ENCODE data around the gene CYB5D1. TPM values are rescaled to one million over a fixed set of nuclear protein-coding genes. Genes with fewer than 3 reads are reported as not detected.
"Not testable (repeated sequence)": the region's sequence is repeated elsewhere in the genome, so short reads cannot be mapped to it uniquely, and the experiment has no call there.

CYB5D1 gene
- total RNA-seq, 4 donors from 2014 or later, result 7.0 to 14.1 (median 9.1) TPM

- H3K4me3 ChIP-seq (ENCODE audit: low read depth, poor library complexity, severe bottlenecking), result no peak overlapping the region
- intact Hi-C loops (cut with DNase I; ENCODE audit: low total_unique reads), result loop anchor here (5.0 kb wide), 2 partner anchors 34 to 49 kb away; no protein-coding TSS in a partner anchor
- DNase-seq (ENCODE audit: low spot score in 2 of 2), result peak in 1 of 2 donors; percentile 81
- WGBS, 2 donors, result 28 to 31% methylated on average over 3 of the region's 3 CpGs
- TF ChIP-seq, protein P1, sequence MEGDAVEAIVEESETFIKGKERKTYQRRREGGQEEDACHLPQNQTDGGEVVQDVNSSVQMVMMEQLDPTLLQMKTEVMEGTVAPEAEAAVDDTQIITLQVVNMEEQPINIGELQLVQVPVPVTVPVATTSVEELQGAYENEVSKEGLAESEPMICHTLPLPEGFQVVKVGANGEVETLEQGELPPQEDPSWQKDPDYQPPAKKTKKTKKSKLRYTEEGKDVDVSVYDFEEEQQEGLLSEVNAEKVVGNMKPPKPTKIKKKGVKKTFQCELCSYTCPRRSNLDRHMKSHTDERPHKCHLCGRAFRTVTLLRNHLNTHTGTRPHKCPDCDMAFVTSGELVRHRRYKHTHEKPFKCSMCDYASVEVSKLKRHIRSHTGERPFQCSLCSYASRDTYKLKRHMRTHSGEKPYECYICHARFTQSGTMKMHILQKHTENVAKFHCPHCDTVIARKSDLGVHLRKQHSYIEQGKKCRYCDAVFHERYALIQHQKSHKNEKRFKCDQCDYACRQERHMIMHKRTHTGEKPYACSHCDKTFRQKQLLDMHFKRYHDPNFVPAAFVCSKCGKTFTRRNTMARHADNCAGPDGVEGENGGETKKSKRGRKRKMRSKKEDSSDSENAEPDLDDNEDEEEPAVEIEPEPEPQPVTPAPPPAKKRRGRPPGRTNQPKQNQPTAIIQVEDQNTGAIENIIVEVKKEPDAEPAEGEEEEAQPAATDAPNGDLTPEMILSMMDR (IDR thresholded peaks at IDR 0.05), result peak in 1 of 3 donors; percentile 67
- TF ChIP-seq POLR2A (IDR thresholded peaks at IDR 0.05), result no peak
Observed at GRCh38 chr17:7862692-7863437, 5.1 kb downstream of the CYB5D1 start.

DNA sequence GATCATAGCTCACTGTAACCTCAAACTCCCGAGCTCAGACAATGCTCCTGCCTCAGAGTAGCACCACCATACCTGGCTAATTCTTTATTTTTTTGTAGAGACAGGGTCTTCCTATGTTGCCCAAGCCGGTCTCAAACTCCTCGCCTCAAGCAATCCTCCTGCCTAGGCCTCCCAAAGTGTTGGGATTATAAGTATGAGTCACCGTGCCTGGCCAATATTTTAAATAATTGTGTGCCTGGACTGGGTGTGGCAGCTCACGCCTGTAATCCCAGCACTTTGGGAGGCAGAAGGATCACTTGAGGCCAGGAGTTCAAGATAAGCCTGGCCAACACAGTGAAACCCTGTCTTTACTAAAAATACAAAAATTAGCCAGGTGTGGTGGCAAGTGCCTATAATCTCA, 6.6 kb downstream of the CYB5D1 start:
- intact Hi-C loops (cut with DNase I; ENCODE audit: low total_unique reads), result loop anchor here (5.0 kb wide), 2 partner anchors 33 to 48 kb away; no protein-coding TSS in a partner anchor
- H3K4me3 ChIP-seq (ENCODE audit: low read depth, poor library complexity, severe bottlenecking), result not testable (repeated sequence)
- DNase-seq (ENCODE audit: low spot score in 2 of 2), result peak in 1 of 2 donors; percentile 26
- 60 to 64% methylated on average over 5 of the region's 5 CpGs for WGBS, 2 donors

GRCh38 chr17:7864995-7865650, 7.3 kb downstream of the CYB5D1 start:
- 81 to 91% methylated on average over 5 of the region's 5 CpGs for WGBS, 2 donors
- intact Hi-C loops (cut with DNase I; ENCODE audit: low total_unique reads), result loop anchor here (5.0 kb wide), 3 partner anchors 32 to 122 kb away; no protein-coding TSS in a partner anchor
- no peak overlapping the region for H3K4me3 ChIP-seq (ENCODE audit: low read depth, poor library complexity, severe bottlenecking)
- peak in 1 of 2 donors; percentile 23 for DNase-seq (ENCODE audit: low spot score in 2 of 2)
- TF ChIP-seq, protein P1 (IDR thresholded peaks at IDR 0.05), result no peak
- no peak for TF ChIP-seq POLR2A (IDR thresholded peaks at IDR 0.05)

DNA sequence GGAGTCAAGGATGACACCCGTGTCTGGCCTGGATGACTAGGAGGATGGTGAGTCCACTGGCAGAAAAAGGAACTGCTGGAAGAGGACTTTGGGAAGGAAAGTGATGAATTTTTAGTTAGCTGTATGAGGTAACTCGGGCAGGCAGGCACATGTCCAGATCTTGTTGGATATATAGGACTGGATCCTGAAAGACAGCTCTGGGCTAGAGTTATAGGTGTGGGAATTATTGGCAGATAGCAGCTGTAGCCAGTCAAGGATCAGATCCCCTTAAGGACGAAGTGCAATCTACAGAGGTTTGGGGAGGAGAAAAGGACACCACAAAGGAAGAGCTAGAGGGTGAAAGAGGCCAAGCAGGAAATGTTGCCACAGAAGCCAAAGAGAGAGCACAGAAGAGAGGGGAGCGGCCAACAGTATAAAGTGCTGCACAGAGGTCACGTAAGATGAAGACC, 10.1 kb downstream of the CYB5D1 start:
- H3K4me3 ChIP-seq (ENCODE audit: low read depth, poor library complexity, severe bottlenecking), result no peak overlapping the region
- peak in 1 of 2 donors; percentile 48 for DNase-seq (ENCODE audit: low spot score in 2 of 2)
- intact Hi-C loops (cut with DNase I; ENCODE audit: low total_unique reads), result loop anchor here (5.0 kb wide), 1 partner anchor 119 kb away; no protein-coding TSS in a partner anchor
- TF ChIP-seq, protein P1 (IDR thresholded peaks at IDR 0.05), result no peak
- no peak for TF ChIP-seq POLR2A (IDR thresholded peaks at IDR 0.05)
- 43 to 48% methylated on average over 5 of the region's 5 CpGs for WGBS, 2 donors

DNA sequence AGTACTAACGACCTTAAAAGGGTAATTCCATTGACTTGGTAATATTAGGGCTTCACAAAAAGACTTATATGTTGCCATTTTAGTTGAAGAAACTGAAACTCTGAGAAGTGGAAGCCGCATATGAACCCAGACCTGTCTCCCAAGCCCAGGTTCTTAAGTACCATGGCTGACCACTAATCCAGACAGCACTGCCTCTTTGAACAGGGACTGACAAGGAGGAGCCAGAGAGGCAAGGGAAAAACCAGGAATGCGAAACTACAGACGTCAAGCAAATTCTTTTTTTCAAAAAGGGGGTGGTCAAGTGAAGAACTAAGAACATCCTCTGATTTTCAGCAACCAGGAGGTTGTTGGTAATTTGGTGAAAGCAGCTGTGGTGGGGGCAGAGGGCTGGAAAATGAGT, 15.2 kb downstream of the CYB5D1 start:
- no peak overlapping the region for H3K4me3 ChIP-seq (ENCODE audit: low read depth, poor library complexity, severe bottlenecking)
- DNase-seq (ENCODE audit: low spot score in 2 of 2), result peak in 1 of 2 donors; percentile 6
- WGBS, 2 donors, result 66 to 75% methylated on average over 4 of the region's 4 CpGs
- TF ChIP-seq, protein P1 (IDR thresholded peaks at IDR 0.05), result no peak
- no peak for TF ChIP-seq POLR2A (IDR thresholded peaks at IDR 0.05)
- intact Hi-C loops (cut with DNase I; ENCODE audit: low total_unique reads), result no loop called here

- no peak for DNase-seq (ENCODE audit: low spot score in 2 of 2)
- H3K4me3 ChIP-seq (ENCODE audit: low read depth, poor library complexity, severe bottlenecking), result no peak overlapping the region
- TF ChIP-seq, protein P1 (IDR thresholded peaks at IDR 0.05), result no peak
- no peak for TF ChIP-seq POLR2A (IDR thresholded peaks at IDR 0.05)
- intact Hi-C loops (cut with DNase I; ENCODE audit: low total_unique reads), result no loop called here
- 79% methylated on average over 2 of the region's 2 CpGs for WGBS, 2 donors
Observed at GRCh38 chr17:7875804-7876370, 18.1 kb downstream of the CYB5D1 start.
